Esophagus squamous epithelium (tissue), 4 donors: ENCODE results near the gene GTF2IRD1.
A peak's percentile ranks its signal among the peaks of the same experiment; 100 is the strongest.

Experiments
- POLR2A ChIP-seq, 4 donors: fragments of 450-650 bp; IDR thresholded peaks; one replicate each; pipeline ENCODE4 v1.6.1; 2017; ENCODE audit warnings: antibody characterized with exemption in 4 of 4, mild to moderate bottlenecking in 4 of 4, moderate library complexity in 3 of 4
- TF ChIP-seq, protein P1 (sequence below), 6 experiments: fragments of 450-650 bp in 4 of 6; fragments of 200-600 bp in 2 of 6; sonication (generic) in 2 of 6; IDR thresholded peaks; one replicate each; pipeline ENCODE4 v1.5.1; 2016 to 2019; ENCODE audit warnings: antibody characterized with exemption in 6 of 6, mild to moderate bottlenecking in 4 of 6, moderate library complexity in 4 of 6

DNA sequence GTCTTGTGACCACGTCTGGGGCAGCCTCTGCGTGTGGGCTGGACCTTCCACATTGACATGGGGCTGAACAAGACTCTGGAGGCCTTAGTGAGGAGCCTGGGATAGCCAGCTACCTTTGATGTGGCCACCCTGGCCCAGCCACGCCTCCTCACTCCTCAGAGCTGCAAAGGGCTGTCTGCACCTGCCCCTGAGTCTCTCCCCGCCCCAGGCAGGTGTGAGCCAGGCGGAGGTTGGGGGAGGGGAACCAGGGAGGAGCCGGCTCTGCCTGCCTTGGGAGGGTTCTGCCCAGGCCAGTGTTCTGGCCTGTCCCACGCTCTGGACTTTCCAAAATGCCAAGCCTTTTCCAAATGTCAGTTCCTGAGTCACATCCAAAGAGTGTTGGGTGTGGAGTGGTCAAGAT is 72.2 kb downstream of the GTF2IRD1 start:
- peak in 1 of 4 donors; percentile 18 for TF ChIP-seq POLR2A (IDR thresholded peaks at IDR 0.05)
- TF ChIP-seq, protein P1, sequence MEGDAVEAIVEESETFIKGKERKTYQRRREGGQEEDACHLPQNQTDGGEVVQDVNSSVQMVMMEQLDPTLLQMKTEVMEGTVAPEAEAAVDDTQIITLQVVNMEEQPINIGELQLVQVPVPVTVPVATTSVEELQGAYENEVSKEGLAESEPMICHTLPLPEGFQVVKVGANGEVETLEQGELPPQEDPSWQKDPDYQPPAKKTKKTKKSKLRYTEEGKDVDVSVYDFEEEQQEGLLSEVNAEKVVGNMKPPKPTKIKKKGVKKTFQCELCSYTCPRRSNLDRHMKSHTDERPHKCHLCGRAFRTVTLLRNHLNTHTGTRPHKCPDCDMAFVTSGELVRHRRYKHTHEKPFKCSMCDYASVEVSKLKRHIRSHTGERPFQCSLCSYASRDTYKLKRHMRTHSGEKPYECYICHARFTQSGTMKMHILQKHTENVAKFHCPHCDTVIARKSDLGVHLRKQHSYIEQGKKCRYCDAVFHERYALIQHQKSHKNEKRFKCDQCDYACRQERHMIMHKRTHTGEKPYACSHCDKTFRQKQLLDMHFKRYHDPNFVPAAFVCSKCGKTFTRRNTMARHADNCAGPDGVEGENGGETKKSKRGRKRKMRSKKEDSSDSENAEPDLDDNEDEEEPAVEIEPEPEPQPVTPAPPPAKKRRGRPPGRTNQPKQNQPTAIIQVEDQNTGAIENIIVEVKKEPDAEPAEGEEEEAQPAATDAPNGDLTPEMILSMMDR (IDR thresholded peaks at IDR 0.05), result no peak
